Suppressor macrophage treated with lipopolysaccharide for 4 hours (primary cell): ENCODE measurements around the gene ELOF1.
"Not testable (repeated sequence)": the region's sequence is repeated elsewhere in the genome, so short reads cannot be mapped to it uniquely, and the experiment has no call there.

Experiments used
- DNase-seq: peaks from one replicate; pipeline ENCODE4 v3.0.0-alpha.2; 2020

ELOF1 gene

DNA sequence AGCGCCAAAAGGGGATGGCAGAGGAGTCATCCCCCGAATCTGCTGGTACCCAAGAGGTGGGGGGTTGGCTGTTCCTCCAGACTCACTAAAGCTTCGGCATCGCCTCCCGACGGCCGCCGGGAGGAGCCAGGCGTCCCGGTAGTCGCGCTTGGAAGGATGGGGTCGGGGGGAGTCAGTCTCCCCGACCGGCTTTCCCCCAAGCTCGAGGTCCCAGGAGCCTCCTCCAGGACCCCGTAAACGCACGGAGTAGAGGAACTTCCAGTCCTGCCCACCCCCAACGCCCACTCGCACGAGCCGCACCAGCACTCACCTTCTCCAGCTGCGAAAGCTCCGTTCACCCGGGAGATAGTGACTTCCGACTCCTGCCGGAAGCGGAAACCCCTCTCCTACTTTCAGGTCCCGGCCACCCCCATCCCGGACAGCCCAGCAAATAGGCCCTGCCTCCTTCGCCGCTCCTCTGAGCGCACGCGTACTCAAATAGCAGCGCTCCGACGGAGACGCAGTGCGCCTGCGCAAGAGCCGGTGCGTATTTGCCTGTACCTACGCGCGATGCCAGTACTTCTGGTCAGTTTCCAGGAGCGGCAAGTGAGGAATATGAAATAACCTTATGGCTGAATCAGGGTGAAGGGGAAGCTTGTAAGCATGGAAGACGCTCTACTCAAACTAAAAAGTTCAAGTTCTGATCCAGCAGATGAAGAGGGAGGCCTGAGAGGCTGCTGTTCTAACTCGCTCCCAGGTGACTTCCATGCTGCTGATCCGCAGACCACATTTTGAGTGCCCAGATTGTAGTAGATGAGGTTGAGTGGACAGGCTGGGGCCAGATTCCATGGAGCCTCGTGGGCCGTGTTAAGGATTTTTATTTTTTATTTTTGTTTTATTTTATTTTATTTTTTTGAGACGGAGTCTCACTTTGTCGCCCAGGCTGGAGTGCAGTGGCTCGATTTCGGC, at the start of gene ELOF1:
Gene ELOF1, minus strand, starts transcription at position 350 of the 948 bp plus-strand sequence. CDS start 4,883 bp downstream, outside the sequence.
- peak; percentile 100 for DNase-seq

DNA sequence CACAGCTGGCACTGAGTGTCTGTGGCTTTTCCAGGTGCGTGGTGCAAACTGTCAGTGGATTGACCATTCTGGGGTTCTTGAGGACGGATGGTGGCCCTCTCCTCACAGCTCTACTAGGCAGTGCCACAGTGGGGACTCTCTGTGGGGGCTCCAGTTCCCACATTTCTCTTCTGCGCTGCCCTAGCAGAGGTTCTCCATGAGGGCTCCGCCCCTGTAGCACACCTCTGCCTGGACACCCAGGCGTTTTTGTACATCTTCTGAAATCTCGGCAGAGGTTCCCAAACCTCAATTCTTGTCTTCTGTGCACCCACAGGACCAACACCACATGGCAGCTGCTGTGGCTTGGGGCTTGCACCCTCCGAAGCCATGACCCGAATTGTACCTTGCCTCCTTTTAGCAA, 47.5 kb upstream of the ELOF1 start:
- no peak for DNase-seq

DNA sequence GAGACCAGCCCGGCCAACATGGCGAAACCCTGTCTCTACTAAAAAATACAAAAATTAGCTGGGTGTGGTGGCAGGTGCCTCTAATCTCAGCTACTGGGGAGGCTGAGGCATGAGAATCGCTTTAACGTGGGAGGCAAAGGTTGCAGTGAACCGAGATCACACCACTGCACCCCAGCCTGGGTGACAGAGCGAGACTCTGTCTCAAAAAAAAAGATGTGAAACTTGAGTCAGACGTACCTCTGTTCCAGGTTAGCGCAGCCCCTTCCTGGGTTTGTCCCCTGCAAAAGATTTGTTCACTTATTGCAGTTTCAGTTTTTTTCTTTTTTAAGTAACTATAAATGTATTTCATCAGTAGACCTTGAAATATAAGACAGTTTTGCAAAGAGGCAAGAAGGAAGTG, 40.7 kb upstream of the ELOF1 start:
- not testable (repeated sequence) for DNase-seq

DNA sequence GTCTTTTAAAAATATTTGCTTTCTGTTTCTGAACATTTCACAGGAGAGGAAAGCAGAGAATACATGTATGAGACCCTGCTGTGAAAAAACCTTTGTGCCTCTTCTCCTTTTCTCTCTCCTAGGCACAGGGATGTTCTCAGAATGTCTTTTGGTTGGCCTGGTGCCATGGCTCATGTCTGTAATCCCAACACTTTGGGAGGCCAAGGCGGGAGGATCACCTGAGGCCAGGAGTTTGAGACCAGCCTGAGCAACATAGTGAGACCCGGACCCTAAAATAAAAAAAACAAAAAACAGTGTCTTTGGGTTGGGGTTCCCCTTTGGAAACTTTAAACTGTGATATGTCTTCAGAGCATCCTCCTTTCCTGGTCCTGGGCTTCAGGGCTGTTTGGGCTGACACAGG, 39.7 kb upstream of the ELOF1 start:
- no peak for DNase-seq

DNA sequence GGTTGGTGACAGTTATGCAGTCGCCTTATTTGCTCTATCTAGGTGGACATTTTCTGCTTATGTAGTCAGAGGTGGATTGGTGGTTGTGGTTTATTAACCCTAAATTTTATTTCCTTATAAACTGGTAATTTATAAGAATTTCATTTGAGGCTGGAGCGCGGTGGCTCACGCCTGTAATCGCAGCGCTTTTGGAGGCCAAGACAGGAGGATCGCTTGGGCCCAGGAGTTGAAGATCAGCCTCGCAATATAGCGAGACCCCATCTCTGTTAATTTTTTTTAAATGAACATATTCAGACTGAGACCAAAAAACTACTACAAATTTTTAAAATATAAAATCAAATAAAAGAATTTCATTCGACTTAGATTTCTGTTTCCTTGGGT, 39.1 kb upstream of the ELOF1 start:
- DNase-seq: no peak

DNA sequence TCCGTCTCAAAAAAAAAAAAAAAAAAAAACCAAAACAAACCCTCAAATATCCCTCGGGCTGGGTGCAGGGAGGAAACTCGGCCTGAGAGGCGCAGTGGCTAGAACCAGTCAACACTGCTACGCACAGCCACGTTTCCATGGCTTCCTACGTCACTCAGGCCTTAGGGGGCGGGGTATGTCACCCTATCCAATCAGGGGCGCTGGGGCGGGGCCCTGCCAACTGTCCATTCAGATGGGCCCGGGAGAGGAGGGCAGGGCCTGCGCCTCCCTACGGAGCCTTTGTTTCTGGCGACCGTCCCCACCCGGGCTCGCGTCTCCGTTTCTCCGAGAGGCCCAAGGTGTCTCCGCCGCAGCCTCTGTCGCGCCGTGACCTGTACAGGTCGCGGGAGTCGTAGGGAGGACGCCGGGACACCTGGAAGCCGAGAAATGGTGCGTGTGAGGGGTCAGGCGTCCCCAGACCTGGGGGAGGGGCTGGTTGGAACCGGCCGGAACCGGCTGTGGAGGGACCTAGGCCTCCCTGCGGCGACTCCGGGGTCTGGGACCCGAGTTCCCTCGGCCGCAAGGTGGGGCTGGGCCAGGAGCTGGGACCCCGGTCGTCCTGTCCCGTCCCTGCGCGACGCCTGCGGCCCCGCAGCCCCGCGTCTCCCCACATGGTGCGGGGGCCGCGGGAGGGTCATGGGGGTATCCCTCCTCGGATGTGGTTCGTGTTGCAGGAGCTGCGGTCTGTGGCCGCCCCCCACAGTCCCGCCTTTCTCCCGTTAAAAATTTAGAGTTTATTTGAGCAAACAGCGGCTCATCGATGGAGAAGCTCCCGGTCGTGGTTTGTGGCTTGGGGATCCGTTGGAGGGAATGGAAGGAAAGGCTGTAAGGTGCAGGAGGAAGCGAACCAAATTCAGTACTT, 38.4 kb upstream of the ELOF1 start, which contains the start of gene ZNF627:
Gene ZNF627, plus strand, starts transcription at position 282 of the 901 bp plus-strand sequence. Its CDS starts 145 bp downstream, at position 427.
- peak; percentile 99 for DNase-seq

DNA sequence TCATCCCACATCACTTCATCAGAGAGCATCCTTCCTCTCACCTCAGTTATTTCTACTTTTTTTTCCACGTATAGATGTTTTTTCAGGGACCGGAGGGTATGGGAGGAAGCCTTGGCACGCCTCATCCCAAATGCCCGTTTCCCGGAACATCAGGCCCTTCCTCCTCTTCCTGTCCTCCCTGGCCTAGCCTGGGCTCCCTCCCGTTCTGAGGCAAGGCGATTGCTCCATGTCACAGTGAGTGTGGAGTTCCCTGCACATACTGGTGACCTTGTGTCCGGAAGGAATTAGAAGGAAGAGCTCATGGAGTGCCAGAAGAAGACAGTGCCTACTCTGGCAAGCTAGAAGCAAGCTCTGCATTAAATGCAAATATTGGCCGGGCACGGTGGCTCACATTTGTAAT, 37.1 kb upstream of the ELOF1 start:
- no peak for DNase-seq

DNA sequence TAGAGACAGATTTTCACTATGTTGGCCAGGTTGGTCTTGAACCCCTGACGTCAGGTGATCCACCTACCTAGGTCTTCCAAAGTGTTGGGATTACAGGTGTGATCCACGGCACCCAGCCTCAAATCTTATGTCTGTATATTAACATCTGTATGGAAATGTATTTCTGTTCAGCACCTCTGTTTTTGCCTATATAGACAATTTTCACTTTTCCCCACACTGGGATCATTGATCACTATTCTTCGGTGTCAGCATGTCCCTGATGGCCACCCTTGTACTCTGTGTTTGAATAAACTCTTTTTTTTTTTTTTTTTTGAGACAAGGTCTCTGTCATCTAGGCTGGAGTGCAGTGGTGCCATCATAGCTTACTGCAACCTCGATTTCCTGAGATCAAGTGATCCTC, 35.1 kb upstream of the ELOF1 start:
- DNase-seq: no peak

DNA sequence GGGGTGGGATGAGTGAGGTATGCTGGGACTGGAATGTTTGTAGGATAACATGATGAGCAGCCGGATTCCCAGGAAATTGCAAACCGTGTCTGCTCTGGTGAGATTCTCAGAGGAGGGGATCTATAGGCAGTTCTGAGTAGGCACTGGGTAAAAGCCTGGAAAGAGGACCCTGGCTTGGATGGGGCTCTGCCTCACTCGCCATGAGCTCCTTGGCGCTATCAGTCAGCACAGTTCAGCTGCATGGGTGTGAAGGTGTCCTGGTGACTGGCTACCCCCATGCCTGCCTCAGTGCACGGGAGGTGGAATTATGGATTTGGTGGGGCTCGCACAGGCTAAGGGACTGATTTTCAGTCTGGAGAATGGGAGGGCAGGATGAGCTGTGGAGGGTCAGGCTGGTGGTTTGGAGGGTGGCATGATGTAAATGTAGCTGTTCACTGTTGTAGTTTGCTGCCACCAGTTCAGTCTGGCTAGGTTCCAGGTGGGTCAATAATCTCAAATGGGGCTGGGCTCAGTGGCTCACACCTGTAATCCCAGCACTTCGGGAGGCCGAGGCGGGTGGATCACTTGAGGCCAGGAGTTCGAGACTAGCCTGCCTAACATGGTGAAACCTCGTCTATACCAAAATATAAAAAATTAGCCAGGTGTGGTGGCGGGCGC, 29.1 kb upstream of the ELOF1 start:
- no peak for DNase-seq

DNA sequence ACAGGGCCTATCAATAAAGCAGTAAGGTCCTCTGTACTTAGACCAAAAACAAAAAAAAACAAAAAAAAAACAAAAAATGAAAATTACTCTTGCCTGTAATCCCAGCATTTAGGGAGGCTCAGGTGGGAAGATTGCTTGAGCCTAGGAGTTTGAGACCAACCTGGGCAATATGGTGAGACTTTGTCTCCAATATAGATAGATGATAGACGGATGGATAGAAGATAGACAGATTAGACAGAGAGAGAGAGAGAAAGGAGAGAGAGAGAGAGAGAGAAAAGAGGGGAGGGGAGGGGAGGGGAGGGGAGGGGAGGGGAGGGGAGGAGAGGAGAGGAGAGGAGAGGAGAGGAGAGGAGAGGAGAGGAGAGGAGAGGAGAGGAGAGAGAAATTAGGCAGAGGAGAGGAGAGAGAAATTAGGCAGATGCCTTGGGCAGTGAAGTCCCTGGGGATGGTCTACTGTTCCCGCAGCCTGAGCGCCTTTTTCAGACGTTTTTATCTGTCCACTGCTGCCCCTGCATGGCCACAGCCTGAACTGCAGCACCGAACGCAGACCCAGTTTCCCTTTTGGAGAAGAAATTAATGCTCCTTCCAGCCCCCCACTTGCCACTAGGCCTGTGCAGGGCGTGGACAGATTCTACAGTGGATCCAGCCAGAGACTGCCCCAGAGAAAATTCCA, 28.4 kb upstream of the ELOF1 start:
- DNase-seq: peak; percentile 80

DNA sequence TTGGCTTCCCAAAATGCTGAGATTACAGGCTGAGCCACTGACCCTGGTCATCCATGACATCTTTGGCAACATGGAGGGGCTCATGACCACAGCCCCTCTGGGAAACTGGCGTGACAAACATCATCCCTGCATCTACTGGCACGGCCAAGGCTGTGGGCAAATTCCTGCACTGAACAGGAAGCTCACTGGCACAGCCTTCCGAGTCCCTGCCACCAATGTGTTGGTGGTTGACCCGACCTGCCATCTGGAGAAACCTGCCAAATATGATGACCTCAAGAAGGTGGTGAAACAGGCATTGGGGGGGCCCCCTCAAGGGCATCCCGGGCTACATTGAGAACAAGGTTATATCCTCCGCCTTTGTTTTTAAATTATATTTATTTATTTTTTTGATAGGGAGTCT, 27.3 kb upstream of the ELOF1 start:
- DNase-seq: no peak

DNA sequence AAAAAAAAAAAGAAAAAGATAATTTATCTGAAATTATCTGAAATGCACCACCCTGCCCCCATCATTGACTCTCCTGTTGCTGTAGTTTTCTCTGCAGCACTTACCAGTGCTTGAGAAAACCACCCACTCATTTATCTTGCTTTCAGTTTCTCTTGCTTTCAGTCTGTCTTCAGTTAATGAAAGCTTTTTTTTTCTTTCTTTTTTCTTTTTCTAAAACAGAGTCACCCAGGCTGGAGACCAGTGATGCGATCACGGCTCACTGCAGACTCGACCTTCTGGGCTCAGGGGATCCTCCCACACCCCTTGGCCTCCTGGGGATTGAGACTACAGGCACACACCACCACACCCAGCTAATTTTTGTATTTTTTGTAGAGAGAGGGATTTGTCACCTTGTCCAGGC, 22.7 kb upstream of the ELOF1 start:
- peak; percentile 91 for DNase-seq

DNA sequence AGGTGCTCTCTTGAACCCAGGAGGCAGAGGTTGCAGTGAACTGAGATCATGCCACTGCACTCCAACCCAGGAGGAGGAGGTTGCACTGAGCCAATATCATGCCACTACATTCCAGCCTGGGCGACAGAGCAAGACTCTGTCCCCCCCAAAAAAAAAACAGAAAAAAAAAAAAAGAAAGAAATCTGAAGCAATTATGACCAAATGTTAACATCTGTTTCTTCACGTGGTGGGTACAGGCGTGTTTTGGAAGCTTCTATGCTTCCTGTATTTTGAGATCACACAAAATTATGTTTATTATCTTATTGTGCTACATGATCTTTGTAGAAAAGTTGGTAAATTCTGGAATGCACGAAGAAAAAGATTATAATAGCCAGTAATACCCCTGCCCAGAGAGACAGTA, 21.1 kb upstream of the ELOF1 start:
- peak; percentile 62 for DNase-seq

DNA sequence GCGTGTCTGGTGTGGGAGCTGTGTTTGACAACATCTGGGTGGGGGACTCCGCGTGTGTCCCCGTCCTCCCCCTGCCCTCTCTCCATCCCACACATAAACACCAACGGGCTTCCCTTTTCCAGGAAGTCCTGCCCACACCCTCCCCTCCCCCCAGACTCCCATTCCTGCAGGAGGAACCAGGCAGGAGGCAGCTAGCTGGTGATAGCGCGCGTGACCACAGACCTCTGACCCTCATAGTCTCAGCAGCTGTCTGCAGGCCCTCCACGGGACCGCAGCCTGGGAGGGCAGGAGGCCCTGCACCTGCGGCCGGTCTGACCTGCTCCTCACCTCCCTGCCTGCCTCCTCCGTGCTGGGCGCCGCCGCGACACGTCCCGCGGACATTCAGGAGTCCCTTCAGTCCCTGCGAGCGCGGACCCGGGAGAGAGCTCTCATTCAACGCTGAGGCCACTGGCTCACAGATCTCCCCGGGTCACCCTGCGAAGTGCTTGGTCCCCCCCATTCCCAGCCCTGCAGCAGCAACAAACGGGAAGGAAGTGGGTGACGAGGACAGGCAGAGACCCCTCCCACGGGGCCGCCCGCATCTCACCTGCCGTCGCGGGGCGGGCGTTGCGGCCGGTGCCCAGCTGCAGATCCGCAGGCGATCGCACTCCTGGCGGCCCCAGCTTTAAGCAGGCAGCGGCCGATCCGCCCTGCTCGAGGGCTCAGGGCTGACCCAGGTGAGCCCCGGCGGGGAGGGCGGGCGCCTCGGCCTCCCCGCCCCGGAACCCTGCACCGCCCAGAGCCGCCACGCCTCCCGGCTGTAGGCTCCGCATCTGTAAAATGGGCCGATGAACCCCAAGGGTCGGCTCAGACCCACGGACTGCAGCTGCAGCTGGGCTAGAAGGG, 19.5 kb upstream of the ELOF1 start:
- peak; percentile 77 for DNase-seq

DNA sequence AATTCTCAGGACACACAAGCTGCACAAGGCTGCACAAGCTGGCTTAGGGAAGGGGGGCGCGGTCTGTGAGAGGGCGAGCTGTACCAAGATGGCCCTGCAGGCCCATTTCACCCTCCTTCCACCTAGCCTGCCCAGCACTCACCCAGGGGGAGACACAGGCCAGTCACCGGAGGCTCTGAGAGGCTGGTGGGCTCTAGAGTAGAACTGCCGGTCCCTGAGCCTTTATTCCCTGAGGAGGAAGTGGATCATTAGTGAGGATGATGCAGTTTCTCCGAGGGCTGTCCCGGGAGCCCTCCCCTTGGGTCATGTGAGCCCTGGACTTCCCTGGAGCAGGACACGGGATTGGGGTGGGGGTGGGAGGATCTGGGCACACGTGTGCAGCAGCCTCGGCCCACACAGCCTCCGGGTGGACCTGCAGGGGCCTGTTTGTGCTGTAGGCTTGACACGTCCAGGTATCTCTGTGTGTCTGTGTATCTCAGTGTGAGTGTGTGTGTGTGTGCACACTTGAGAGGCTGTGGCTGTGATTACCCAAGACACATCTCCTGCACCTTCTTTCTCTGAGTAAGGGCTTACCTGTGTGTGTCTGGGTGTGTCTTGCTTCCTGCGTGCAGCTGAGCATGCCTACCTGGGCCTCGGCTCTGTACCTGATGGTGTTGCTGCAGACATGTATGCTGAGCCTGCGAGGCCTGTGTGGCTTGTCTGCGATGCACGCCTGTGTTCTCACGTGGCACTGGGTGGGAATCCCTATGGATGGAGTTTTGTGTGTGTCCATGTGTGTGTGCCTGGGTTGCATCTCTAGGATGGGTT, 18.6 kb upstream of the ELOF1 start, which contains the start of gene ACP5:
Gene ACP5, minus strand, starts transcription at position 195 of the 807 bp plus-strand sequence. CDS start 328 bp downstream, outside the sequence.
- DNase-seq: peak; percentile 75

DNA sequence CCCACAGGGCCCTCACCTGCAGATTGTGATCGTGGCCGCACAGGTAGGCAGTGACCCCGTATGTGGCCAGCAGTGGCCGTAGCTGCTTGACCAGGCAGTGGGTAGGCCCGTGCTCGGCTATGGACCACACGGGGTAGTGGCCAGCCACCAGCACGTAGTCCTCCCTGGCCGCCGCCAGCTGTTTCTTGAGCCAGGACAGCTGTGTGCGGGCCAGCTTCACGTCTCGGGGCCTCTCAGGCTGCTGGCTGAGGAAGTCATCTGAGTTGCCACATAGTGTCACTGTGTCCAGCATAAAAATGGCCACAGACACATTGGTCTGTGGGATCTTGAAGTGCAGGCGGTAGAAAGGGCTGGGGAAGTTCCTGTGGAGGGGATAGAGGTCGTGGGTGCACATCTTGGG, 17.2 kb upstream of the ELOF1 start:
- DNase-seq: peak; percentile 47

DNA sequence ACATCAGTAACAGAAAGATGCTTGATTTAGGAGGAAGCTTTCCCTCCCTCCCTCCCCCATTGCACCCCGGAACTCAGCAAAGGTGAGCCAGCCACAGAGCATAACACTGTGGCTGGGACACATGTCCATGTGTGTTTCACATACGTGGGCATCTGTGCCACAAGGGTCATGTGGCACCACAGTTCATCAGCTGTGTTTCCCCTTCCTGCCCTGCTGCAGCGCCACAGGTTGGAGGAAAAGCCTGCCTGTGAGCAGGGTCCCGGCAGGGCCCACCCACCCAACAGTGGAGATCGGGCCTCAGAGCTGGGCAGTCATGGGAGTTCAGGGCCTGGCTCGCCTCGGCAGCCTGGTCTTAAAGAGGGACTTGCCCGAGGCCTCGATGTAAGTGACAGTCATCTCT, 15.7 kb upstream of the ELOF1 start:
- DNase-seq: no peak

DNA sequence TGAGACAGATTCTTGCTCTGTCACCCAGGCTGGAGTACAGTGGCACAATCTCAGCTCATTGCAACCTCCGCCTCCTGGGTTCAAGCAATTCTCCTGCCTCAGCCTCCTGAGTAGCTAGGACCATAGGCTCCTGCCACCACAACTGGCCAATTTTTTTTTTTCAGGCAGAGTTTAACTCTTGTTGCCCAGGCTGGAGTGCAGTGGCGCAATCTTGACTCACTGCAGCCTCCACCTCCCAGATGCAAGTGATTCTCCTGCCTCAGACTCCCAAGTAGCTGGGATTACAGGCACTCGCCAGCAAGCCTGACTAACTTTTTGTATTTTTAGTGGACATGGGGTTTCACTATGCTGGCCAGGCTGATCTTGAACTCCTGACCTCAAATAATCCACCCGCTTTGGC, 14.7 kb upstream of the ELOF1 start:
- DNase-seq: not testable (repeated sequence)

DNA sequence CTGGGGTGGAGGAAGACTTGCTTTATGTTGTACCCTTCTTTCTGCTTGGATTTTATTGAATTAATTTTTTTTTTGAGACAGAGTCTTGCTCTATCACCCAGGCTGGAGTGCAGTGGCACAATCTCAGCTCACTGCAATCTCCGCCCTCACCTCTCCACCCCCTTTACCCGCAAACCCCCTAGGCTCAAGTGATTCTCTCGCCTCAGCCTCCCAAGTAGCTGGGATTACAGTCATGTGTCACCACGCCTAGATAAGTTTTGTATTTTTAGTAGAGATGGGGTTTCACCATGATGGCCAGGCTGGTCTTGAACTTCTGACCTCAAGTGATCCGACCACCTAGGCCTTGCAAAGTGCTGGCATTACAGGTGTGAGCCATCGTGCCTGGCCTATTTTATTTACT, 14.3 kb upstream of the ELOF1 start:
- DNase-seq: not testable (repeated sequence)

DNA sequence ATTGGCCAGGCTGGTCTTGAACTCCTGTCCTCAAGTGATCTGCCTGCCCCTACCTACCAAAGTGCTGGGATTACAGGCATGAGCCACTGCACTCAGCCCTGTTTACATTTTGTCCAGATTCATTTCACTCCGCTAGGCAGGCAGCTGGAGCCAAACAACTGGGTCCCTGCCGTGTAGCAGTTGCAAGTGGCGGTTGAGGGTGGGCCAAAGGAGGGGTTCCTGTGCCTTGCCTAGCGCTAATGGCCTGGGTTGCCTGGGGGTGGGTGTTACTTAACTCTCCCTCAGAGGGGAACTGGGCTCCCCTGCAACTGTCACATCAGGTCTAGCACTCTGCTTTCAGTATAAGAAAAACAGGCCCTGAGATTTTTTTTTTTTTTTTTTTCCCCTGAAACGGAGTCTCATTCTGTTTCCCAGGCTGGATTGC, 11.0 kb upstream of the ELOF1 start:
- peak; percentile 41 for DNase-seq
